ENCODE data around the gene SGTA. TPM values are rescaled to one million over a fixed set of nuclear protein-coding genes. Genes with fewer than 3 reads are reported as not detected.

The SGTA gene
- total RNA-seq, 1 donor from 2014 or later = 38.5 TPM

DNA sequence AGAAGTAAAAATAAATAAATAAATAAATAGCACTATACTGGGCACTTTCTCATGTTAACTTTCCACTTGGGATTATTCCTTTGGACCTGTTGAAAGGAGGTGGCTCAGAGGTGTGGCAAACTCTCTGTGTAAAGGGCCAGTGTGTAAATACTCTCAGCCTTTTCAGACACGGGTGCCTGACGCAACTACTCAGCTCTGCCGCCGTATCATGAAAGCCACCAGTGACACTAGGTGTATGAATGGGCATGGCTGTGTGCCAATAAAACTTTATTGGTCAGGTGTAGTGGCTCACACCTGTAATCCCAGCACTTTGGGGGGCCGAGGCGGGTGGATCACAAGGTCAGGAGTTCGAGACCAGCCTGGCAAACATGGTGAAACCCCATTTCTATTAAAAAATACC is 23.1 kb downstream of the SGTA start:
- DNase-seq (ENCODE audit: low spot score) = no peak
- no peak for ATAC-seq
- intact Hi-C loops (cut with DNase I) = loop anchor here (10.0 kb wide), 1 partner anchor 115 kb away; no protein-coding TSS in a partner anchor

DNA sequence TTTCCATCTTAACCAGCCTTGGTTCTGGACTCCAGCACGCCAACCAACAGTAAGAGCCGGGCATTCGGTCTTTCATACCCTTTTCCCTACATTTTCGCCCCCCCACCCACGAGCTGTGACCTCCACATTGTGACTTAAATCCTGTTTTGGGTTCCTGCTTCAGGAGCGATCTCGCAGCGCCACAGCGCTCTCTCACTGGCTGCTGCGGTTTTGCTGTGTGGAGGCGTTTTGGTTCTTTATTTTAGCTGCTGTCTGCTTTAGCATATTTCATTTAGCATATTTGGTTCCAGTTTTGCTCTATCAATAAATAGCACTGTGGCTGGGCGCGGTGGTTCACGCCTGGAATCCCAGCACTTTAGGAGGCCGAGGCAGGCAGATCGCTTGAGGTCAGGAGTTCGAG is 23.7 kb downstream of the SGTA start:
- DNase-seq (ENCODE audit: low spot score) (no peak), ATAC-seq (no peak)
- intact Hi-C loops (cut with DNase I) = loop anchor here (10.0 kb wide), 1 partner anchor 115 kb away; no protein-coding TSS in a partner anchor

DNA sequence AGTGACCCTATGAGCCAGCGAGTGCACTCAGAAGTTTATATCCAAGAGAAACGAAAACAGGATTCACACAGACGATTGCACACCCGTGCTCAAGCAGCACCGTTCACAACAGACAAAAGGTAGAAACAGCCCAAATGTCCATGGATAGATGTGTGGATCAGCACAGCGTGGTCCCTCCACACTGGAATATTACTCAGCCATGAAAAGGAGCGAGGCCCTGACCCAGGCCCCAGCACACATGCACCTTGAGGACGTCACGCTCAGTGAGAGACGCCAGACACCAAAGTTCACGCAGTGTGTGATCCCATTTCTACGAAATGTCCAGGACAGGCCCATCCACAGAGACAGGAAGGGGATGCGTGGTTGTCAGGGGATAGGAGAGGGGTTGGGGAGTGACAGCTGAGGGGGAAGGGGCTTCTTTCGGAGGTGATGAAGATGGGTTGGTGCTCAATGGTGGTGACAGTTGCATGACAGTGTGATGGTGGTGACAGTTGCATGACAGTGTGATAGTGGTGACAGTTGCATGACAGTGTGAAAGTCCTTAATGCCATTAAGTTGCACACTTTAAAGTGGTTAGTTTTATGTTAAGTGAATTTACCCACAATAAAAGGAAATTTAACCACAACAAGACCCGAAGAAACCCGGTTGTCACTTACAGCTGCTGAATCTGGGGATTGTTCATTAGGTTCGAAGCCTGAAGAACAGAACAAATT is 24.3 kb downstream of the SGTA start:
- intact Hi-C loops (cut with DNase I) = loop anchor here (10.0 kb wide), 1 partner anchor 114 kb away; no protein-coding TSS in a partner anchor
- ATAC-seq (no peak), DNase-seq (ENCODE audit: low spot score) (no peak)

DNA sequence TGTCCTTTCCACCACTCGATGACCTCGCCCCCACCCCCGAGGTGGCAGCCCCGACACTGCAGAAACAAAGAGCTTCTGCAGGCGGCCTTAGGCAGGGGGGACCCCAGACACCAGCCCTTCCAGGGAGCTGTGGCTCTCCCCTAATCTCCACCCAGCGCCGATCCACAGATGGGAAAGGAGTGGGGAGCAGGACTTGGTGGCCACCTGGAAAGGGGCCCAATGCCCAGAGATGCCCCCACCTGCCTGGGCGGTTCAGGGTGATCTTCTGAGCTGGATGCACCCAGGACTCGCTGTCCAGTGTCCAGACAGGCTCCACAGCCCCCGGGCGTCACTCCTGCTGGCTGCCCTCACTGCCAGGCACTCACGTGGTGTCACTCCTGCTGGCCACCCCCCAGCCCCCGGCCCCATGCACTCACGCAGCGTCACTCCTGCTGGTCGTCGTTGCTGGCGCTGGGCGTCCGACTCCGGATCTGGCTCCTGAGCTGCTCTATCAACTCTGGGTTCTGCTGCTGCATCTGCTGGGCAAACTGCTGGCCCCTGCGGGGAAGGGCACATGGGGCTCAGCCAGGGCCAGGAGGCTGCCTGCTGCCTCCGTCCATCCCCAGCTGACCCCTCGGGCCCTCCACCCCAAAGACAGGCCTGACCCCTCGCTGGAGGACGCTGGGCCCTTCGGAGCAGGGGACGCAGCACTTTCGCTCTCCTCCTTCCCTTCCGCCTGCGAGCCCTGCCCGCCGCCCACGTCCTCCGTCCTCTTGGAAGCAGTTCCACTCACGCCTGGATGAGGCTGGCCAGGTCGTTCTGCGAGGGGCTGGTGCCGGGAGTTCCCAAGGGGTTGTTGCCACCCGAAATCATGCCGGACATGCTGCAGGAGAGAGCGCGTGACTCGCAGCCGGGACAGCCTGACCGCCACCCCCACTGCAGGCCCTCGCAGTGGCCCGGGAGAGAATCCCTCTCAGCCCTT is 25.9 kb downstream of the SGTA start:
- no peak for ATAC-seq
- no peak for DNase-seq (ENCODE audit: low spot score)
- intact Hi-C loops (cut with DNase I) = loop anchor here (10.0 kb wide), 1 partner anchor 112 kb away; no protein-coding TSS in a partner anchor

DNA sequence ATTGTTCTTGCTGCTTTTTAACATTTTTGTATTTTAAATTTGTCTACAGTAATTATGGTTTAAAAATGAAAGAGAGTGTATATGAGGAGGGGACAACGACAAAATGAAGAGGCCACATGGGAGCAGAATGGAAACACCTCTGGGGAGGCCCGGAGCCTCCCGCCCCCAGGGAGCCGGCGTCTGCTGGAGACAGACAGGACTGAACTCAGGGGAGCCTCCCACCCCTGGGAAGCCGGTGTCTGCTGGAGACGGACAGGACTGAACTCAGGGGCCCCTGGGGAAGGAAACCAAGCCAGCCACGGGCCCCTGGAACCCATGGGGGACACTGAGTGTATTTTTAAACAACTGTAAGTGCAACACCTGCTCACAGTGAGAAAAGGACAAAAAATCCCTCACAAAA is 26.6 kb downstream of the SGTA start:
- ATAC-seq = no peak
- no peak for DNase-seq (ENCODE audit: low spot score)
- intact Hi-C loops (cut with DNase I) = loop anchor here (10.0 kb wide), 1 partner anchor 112 kb away; no protein-coding TSS in a partner anchor

DNA sequence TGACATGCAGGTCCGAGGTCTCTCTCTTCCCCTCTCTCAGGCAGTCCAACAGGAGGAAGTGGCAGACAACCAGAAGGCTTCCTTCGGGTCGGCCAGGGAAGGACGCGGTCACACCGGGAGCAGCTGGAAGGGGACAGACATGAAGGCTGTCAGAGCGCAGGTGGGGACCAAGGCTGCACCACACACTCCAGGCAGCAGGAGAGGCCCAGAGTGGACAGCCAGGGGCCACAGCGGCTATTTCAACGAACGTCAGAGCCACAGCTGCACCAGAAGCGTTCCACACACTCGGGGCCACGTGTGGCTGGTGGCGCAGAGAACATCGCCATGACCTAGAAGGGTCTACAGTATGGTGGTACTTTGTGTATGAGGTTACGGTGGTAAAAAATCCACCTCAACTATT is 27.3 kb downstream of the SGTA start:
- intact Hi-C loops (cut with DNase I) = loop anchor here (10.0 kb wide), 1 partner anchor 111 kb away; no protein-coding TSS in a partner anchor
- ATAC-seq = no peak
- DNase-seq (ENCODE audit: low spot score) = no peak

DNA sequence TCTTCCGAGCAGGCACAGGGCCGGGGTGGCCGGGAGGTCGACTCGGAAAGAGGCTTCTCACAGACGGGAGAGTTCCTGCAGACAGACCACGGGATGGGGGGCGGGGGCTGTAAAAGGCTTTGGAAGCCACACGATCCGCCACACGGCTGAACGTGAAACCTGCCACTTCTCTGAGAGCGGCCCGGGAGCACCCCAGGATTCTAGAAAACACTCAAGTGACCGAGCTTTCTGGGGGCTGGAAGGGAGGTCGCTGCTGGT is 27.7 kb downstream of the SGTA start:
- DNase-seq (ENCODE audit: low spot score) = no peak
- intact Hi-C loops (cut with DNase I) = loop anchor here (10.0 kb wide), 1 partner anchor 111 kb away; no protein-coding TSS in a partner anchor
- ATAC-seq = no peak

DNA sequence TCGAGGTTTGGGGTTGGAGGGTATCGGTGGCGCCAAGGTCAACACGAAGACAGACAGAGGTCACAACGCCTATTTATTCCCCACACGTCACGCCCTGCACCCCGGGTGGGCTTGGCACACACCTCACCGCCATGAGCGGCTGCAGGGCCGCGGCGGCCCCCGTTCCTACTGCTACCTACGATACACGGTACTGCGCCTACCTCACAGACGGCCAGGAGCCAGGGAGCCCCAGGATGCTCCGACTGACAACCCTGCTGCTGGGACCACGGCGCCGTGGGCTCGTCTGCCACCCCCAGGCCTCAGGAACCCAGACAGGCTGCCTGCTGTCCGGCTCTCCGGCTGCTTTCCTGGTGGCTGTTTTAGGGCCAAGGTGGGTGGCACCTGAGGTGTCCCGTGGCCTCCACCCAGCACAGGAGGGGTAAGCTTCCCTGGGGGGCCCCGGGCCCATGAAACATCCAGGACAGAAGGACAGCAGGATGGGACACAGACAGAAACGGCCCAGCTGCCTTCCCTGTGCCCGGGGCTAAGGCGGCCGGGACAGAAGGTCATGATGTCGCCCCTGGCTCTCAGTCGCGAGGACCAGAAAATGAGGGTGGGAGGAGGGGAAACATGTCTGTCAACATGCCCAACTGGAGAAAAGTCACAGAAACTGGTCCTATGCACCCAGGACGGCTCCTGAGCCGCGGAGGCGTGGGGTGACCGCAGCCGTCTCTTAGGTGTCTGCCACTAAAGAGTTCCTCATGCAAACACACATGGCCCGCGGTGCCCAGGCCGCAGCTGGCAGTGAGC is 28.2 kb downstream of the SGTA start:
- intact Hi-C loops (cut with DNase I) = loop anchor here (5.0 to 10.0 kb wide), 2 partner anchors 110 to 1758 kb away; no protein-coding TSS in a partner anchor
- no peak for DNase-seq (ENCODE audit: low spot score)
- no peak for ATAC-seq

DNA sequence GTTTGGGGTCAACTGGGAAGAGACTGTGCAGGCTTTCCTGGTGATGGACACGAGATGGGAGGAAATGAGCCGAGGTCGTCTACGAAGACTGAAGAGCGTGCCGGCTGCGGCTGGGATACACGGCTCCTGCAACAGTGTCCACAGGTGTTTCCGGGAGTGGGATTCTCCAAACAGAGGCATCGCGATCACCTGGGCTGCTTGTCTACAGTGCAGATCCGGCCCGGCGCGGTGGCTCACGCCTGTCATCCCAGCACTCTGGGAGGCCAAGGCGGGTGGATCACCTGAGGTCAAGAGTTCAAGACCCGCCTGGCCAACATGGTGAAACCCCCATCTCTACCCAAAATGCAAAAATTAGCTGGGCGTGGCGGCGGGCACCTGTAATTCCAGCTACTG is 31.6 kb downstream of the SGTA start:
- no peak for ATAC-seq
- intact Hi-C loops (cut with DNase I) = loop anchor here (5.0 to 10.0 kb wide), 2 partner anchors 107 to 1754 kb away; no protein-coding TSS in a partner anchor
- DNase-seq (ENCODE audit: low spot score) = no peak

DNA sequence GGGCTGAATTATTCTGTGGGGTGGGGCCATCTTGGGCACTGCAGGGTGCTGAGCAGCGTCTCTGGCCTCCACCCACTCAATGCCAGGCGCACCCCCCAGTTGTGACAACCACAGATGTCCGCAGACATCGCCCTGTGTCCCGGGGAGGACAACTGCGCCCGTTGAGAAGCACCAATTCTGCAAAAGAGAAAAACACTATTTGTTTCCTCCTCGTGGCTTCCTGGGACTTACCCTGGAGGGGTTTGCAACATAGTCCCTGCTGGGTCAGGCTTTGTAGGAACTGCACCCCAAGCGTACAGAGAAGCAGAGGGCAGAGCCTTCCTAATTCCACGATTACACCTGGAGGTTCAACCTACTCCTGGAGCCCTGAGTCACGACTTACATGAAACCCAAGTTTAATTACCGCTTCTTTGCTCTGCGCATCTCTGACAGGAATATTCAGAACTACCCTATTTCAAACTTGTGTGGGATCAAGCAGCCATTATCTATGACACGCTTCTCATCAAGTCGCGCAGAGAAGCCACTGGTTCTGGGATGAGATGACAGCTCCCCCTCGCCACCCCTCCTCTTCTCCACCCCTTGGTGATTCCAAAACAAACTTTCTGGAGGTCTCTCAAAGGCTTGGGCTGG is 32.1 kb downstream of the SGTA start:
- ATAC-seq = no peak
- intact Hi-C loops (cut with DNase I) = loop anchor here (5.0 to 10.0 kb wide), 2 partner anchors 106 to 1754 kb away; no protein-coding TSS in a partner anchor
- no peak for DNase-seq (ENCODE audit: low spot score)

DNA sequence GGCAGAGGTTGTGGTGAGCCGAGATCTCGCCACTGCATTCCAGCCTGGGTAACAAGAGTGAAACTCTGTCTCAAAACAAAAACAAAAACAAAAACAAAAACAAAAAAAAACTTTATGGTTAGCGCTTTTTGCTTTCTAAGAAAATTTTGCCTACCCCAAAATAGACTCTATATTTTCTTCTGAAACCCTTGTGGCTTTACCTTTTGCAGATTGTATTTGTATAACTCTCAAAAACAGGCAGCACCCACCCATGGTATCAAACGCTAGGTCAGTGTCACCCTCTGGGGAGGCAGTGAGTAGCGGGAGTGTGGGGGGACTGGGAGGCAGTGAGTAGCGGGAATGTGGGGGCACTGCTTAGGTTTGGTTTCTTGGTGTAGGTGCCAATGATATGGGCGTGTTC is 35.7 kb downstream of the SGTA start:
- DNase-seq (ENCODE audit: low spot score) (no peak), ATAC-seq (no peak)
- intact Hi-C loops (cut with DNase I) = loop anchor here (5.0 kb wide), 1 partner anchor 1485 kb away; no protein-coding TSS in a partner anchor

DNA sequence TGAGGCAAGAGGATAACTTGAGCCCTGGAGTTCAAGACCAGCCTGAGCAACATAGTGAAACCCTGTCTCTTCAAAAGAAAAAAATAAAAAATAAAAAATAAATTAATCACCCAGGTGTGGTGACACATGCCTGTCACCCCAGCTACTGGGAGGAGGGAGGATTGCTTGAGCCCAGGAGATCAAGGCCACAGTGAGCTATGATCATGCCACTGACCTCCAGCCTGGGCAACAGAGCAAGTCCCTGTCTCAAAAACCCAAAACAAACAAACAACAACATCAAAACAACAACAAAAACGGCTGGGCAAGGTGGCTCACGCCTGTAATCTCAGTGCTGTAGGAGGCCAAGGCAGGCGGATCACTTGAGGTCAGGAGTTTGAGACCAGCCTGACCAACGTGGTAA is 39.0 kb downstream of the SGTA start:
- no peak for DNase-seq (ENCODE audit: low spot score)
- no peak for ATAC-seq
- intact Hi-C loops (cut with DNase I) = no loop called here

DNA sequence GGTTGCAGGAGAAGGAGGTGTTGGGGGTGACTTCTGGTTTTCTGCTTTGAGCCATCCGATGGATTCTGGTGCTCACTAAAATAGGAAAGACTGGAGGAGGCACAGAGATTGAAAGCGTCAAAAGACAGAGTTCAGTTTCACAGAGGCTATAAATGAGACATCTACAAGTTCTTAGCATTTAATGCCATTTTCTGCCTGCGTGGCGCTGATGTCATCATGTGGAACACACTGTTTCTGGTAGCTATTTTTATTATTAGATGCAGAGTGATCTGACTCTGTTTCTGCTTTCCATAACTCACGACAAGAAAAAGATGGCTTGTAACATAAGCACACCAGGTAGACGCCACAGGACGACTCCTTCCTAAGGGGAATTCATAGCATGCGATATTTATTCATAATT is 40.0 kb downstream of the SGTA start:
- ATAC-seq (no peak), DNase-seq (ENCODE audit: low spot score) (no peak)
- intact Hi-C loops (cut with DNase I) = no loop called here

DNA sequence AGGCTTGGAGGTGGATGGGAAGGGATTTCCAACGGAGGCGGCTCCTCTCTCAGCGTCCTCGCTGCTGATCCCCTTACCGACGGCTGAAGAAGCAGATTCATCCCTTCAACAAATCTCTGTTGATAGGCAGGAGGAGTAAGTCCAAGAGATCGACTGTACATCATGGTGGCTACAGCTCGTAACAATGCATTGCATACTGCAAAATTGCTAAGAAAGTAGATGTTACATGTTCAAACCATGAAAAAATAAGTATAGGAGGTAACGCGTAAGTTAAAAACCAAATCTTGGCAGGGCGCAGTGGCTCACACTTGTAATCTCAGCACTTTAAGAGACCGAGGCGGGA is 42.8 kb downstream of the SGTA start:
- intact Hi-C loops (cut with DNase I) = no loop called here
- no peak for DNase-seq (ENCODE audit: low spot score)
- no peak for ATAC-seq

DNA sequence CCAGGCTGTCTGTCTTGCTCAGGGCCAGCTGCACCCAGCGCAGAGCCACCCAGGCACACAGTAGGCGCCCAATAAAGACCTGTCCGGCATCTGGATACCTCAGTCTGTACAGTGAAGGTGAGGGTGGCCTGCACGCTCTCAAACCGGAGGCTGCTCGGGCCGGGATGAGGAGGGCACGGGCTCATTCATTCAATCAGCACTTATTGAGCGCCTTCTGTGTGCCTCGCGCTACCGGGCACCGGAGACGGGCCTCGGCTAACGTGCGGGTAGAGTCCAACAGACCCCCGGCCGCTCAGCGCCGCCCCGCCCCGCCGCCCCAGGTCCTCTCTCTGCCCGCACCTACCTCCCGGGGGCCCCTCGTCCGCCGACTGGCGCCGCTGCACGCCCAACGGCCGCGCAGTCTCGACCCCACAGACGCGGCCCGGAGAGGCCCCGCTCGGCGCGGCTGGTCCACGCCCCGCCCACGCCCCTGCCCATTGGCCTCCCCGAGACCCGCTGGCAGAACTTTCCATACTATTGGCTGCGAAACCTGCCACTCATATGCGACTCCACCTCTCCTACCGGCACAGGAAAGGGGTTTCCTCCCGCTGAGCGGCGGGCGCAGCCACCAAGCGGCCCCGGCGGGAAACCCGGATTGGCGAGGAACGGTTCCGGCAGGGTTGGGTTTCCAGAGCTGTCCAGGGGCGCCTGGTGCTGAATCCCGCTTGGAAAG is 43.3 kb downstream of the SGTA start, which contains the start of gene SLC39A3:
TSS of gene SLC39A3 (minus strand) at position 416 of the 712 bp plus-strand sequence. CDS start 2,760 bp downstream, outside the sequence.
- ATAC-seq (peak; percentile 100), DNase-seq (ENCODE audit: low spot score) (peak; percentile 100)
- intact Hi-C loops (cut with DNase I) = no loop called here

DNA sequence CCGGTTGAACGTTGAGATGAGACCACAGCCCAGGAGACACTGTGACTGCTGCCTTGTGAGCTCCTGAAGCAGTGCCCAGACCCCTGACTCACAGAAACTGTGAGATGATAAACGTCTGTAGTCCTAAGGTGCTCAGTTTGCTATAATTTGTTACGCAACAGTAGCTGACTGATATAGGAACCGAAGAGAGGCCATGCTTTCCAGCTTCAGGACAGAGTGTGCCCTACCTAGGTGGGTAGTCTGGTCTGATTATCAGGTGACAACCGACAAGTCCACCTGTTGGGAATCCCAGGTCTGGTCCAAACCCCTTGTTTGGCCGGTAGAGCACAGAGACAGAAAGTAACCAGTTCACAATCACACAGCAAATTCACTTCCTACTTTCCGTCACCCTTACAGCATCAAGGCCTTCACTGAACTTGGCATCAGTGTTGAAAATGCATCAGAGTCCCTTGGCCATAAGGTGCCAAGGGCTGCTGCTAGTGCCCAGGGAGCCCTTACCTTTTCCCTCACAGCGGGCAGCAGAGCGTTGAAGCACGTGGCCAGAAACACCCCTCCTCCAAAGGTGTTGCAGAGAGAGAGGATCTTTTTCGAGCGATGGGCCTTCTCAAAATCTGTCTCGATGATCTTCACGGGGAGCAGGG is 46.4 kb downstream of the SGTA start:
- ATAC-seq = no peak
- DNase-seq (ENCODE audit: low spot score) = no peak
- intact Hi-C loops (cut with DNase I) = no loop called here

DNA sequence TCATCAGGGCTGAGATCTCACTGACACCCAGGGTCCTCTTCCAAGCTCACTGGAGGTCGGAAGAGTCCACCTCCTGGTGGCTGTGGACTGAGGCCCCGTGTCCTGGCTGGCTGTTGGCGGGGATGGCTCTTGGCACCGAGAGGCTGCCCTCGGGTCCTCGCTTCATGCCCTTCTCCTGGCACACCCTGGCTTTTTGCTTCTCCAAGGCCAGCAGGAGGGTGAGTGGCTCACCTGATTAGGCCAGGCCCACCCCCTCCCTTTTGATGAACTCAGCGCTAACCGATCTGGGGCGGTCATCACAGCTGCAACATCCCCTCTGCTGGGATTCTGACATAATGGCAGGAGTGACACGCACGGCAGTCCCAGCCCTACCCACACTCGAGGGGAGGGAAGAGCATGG is 47.7 kb downstream of the SGTA start:
- no peak for ATAC-seq
- no peak for DNase-seq (ENCODE audit: low spot score)
- intact Hi-C loops (cut with DNase I) = no loop called here
